NB4 (cell line): ENCODE results near the gene PACC1.

Experiments
- CTCF ChIP-seq: IDR thresholded peaks from one replicate; pipeline ENCODE4 v1.5.1; 2012; ENCODE audit warnings: low read depth, low read length
- MAX ChIP-seq: IDR thresholded peaks from 2 replicates; pipeline ENCODE4 v1.6.1; 2011; ENCODE audit warnings: low read depth, low read length
- POLR2A ChIP-seq: IDR thresholded peaks from 2 replicates; pipeline ENCODE4 v1.6.1; 2011; ENCODE audit warnings: mild to moderate bottlenecking; ENCODE audit not compliant: insufficient read length; ENCODE audit errors: extremely low read depth

GRCh38 chr1:212438831-212439237 is 24.1 kb upstream of the PACC1 start:
- TF ChIP-seq CTCF (no peak), POLR2A (no peak), MAX (no peak)
